ENCODE data around the gene PTPRD.

DNA sequence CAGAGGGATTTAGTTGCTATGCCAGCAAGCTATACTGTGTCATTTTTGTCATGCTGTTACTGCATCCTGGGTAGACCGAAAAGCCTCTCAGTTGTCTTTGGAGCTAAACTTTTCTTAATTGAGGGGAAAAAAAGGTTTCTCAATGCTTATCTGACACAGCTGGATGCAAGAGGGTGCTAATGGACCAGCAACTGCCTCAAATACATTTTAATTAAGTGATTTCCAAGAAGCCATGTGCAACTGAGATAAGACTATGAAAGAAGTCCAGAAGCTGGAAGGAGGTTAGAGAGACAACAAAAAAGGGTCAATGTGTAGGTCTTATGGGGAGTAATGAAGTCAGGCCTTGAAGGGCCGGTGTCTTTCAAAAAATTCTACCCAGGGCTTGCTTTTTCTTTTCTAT is 2347.5 kb downstream of the PTPRD start:
- TF ChIP-seq, protein P1, sequence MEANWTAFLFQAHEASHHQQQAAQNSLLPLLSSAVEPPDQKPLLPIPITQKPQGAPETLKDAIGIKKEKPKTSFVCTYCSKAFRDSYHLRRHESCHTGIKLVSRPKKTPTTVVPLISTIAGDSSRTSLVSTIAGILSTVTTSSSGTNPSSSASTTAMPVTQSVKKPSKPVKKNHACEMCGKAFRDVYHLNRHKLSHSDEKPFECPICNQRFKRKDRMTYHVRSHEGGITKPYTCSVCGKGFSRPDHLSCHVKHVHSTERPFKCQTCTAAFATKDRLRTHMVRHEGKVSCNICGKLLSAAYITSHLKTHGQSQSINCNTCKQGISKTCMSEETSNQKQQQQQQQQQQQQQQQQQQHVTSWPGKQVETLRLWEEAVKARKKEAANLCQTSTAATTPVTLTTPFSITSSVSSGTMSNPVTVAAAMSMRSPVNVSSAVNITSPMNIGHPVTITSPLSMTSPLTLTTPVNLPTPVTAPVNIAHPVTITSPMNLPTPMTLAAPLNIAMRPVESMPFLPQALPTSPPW (CRISPR knock-in tag; IDR thresholded peaks at IDR 0.05) = no peak
- TF ChIP-seq CREB1 (IDR thresholded peaks at IDR 0.05) (no peak), CREB1 (CRISPR knock-in tag; IDR thresholded peaks at IDR 0.05) (no peak)
